Activated CD4-positive, alpha-beta T cell treated with anti-CD3 and anti-CD28 coated beads, Interleukin-2, amount 50 U/mL, for 16 hours (primary cell): ENCODE data around the gene KRTAP4-11.
"Not testable (repeated sequence)": the region's sequence is repeated elsewhere in the genome, so short reads cannot be mapped to it uniquely, and the experiment has no call there.

Experiments used
- DNase-seq: peaks from one replicate; pipeline ENCODE4 v3.0.0-alpha.2; 2020

Gene KRTAP4-11

DNA sequence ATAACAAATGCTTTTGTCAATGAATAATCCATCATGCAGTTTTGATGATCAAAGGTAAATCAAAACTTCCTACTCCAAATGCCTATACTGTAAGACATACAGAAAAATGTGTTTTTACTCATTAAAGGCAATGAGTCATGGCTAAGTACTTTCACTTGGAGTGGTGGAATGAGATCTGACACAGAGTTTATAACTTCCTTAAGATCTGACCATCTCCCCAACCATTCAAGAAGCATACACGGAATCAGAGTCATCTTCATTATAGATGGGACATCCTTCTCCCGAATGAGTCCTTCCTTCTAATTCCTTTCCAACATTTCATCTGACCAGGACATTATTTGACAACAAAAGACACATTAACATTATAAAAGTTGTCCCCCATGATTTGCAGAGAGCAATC is 34.7 kb downstream of the KRTAP4-11 start:
- not testable (repeated sequence) for DNase-seq

DNA sequence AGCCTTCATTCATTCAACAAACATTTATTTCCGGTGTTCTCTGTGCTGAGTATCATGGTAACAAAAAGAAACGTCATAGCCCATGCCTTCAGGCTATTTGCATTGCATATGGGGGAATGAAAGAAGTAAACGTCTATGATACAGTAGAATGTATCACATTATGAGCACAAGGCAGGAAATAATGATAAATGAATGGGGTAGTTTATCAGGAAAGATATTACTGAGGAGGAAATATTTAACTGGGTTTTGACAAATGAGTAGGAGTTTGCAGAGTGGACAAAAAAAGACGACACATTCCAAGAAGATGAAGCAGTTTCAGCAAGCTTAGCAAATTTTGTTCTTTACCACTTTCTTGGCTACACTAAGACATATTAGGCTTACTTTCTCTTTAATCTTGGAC is 35.5 kb downstream of the KRTAP4-11 start:
- no peak for DNase-seq

DNA sequence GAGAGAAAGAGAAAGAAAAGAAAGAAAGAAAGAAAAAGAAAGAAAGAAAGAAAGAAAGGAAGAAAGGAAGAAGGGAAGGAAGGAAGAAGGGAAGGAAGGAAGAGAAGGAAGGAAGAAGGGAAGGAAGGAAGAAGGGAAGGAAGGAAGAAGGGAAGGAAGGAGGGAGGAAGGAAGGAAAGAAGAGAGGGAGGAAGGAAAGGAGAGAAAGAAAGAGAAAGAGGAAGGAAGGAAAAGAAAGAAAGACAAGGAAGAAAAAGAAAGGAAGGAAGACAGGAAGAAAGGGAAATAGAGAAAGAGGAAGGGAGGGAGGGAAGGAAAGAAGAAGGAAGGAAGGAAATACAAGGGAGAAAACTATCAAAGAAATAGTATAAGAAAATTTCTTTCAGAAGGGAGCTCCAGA is 41.4 kb downstream of the KRTAP4-11 start:
- no peak for DNase-seq

DNA sequence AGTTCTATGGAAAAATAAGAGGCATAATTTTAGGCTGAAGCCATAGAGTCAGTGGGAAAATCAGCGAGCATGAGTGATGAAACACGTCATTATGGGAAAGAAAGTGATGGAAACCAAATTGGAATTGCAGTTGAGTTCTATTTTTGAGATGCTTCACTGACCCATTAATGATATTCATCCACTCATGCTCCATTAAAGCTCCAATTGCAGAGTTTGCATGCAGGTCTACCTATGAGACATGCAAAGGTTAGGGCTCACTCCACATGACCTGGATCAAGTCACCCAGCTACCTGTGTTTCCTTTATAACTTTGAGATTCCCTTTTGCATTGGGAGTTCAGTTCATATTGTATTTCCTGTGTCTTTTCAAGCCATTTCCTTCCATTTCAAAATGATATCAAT is 44.5 kb downstream of the KRTAP4-11 start:
- DNase-seq, result no peak

DNA sequence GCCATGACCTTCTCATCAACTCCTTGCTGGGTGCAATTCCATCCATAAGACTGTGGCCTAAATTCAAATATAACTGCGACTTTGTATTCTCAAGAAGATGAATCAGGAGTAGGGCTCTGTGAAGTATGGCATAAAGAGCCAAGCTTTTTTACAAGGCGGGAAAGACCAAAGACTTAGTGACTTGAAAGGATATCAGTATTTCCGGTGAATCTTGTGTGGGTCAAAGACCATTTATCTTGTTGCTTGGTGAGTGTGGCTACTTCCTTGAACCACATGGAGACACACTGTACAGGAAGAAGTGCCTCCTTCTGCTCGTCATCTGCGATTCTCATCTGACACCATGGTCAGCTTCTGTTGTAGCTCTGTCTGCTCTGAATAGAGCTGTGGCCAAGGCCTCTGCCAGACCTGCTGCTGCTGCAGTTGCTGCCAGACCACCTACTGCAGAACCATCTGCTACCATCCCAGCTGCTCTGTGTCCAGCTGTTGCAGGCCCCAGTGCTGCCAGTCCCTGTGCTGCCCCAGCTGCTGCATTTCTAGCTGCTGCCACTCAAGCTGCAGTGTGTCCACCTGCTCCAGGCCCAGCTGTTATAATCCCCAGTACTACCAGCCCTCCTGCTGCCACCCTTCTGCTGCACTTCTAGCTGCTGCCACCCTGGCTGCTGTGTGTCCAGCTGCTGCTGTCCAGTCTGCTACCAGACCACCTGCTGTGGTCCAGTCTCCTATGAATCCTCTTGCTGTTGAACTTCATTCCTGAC is 46.4 kb downstream of the KRTAP4-11 start:
- no peak for DNase-seq

DNA sequence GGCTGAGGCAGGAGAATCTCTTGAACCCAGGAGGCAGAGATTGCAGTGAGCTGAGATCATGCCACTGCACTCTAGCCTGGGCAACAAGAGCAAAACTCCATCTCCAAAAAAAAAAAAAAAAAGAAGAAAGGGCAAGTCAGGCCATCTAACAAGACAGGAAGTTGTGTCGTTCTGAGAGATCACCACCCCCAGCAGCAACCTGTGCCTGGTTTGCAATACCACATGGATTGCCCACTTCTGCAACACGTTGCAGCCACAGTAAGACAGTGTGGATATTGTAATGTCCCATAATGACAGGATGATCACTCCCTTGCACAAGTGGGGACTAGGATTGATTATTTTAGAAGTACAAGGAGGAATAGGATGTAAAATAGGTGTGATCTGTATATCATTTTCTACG is 49.1 kb downstream of the KRTAP4-11 start:
- no peak for DNase-seq

DNA sequence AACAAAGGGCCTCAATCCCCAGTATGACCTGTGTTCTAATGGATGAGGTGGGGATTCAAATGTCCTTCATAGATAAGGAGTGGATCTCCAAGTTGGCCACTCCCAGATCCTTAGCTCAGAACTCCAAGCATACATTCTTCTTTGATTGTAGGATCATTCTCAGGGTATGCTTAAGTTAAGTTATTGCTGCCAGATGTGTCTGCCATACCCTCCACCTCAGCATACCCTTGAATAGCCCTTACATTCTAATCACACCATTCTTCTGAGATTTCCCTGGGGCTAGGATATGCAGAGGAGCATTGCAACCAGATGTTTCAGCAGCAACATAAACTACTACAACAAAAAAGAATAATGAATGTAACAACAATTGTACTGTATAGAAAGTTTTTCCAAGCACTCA is 50.9 kb downstream of the KRTAP4-11 start:
- DNase-seq, result no peak
